Fibroblast of lung (primary cell): ENCODE measurements around the gene DMXL1. TPM values are rescaled to one million over a fixed set of nuclear protein-coding genes. Genes with fewer than 3 reads are reported as not detected.

Experiments used
- DNase-seq, 2 donors: peaks; one replicate each; pipeline versions ENCODE4 v3.0.0 to v3.0.0-alpha.2; 2010; ENCODE audit warnings: low read depth in 2 of 2
- H2AFZ ChIP-seq: 2 replicates; pipeline ENCODE4 v1.5.1; 2012; ENCODE audit warnings: low read length, control low read depth, inconsistent platforms
- H3K27ac ChIP-seq: 2 replicates; pipeline ENCODE4 v1.5.1; 2011; ENCODE audit warnings: low read length, control low read depth; ENCODE audit not compliant: insufficient read depth
- H3K27me3 ChIP-seq: 2 replicates; pipeline ENCODE4 v1.5.1; 2011; ENCODE audit warnings: mild to moderate bottlenecking, low read length; ENCODE audit not compliant: control insufficient read depth, insufficient read depth
- H3K36me3 ChIP-seq: 2 replicates; pipeline ENCODE4 v1.5.1; 2011; ENCODE audit warnings: low read length; ENCODE audit not compliant: control insufficient read depth, insufficient read depth
- H3K4me1 ChIP-seq: 2 replicates; pipeline ENCODE4 v1.5.1; 2011; ENCODE audit warnings: low read length; ENCODE audit not compliant: control insufficient read depth, insufficient read depth; ENCODE audit errors: extremely low read depth
- H3K4me2 ChIP-seq: 2 replicates; pipeline ENCODE4 v1.5.1; 2011; ENCODE audit warnings: low read length, control low read depth; ENCODE audit not compliant: insufficient read depth; ENCODE audit errors: extremely low read depth
- H3K4me3 ChIP-seq, 4 experiments: fragments of 200-600 bp in 1 of 4; sonication (generic) in 1 of 4; replicated peaks in 1 of 4; 2 replicates each; pipeline ENCODE4 v1.5.1; 2011 to 2016; ENCODE audit warnings: low read length in 4 of 4, low read depth in 3 of 4, mild to moderate bottlenecking in 3 of 4, control low read depth in 2 of 4, inconsistent platforms in 1 of 4, mixed read lengths in 1 of 4; ENCODE audit not compliant: insufficient read depth in 1 of 4; ENCODE audit errors: control extremely low read depth in 1 of 4
- H3K79me2 ChIP-seq: 2 replicates; pipeline ENCODE4 v1.5.1; 2012; ENCODE audit warnings: mild to moderate bottlenecking, low read length, inconsistent platforms; ENCODE audit not compliant: control insufficient read depth, insufficient read depth
- H3K9ac ChIP-seq: 2 replicates; pipeline ENCODE4 v1.5.1; 2011; ENCODE audit warnings: mild to moderate bottlenecking, low read length, control low read depth; ENCODE audit not compliant: insufficient read depth
- H3K9me3 ChIP-seq: 2 replicates; pipeline ENCODE4 v1.5.1; 2012; ENCODE audit warnings: low read depth, low read length; ENCODE audit not compliant: control insufficient read depth, insufficient read depth
- H4K20me1 ChIP-seq: 2 replicates; pipeline ENCODE4 v1.5.1; 2011; ENCODE audit warnings: low read length; ENCODE audit not compliant: control insufficient read depth, insufficient read depth; ENCODE audit errors: extremely low read depth
- CTCF ChIP-seq, 2 donors: IDR thresholded peaks in 1 of 2; conservative IDR thresholded peaks in 1 of 2; 1 replicate in 1 of 2; 2 replicates in 1 of 2; pipeline ENCODE4 v1.5.1; 2011 to 2012; ENCODE audit warnings: low read length in 2 of 2, control low read depth in 1 of 2, inconsistent platforms in 1 of 2, low read depth in 1 of 2, mild to moderate bottlenecking in 1 of 2
- EZH2 ChIP-seq: IDR thresholded peaks from 2 replicates; pipeline ENCODE4 v1.5.1; 2012; ENCODE audit warnings: low read length, control low read depth, mild to moderate bottlenecking; ENCODE audit errors: missing control alignments
- polyA plus RNA-seq, 2 donors: library from polyadenylated mRNA; depleted of rRNA in 1 of 2; stranded (reverse) in 1 of 2; unstranded in 1 of 2; fragments of >200 nt; gene quantifications; 2 replicates each; pipeline ENCODE4 v1.2.1, GENCODE V29; 2011 to 2012; ENCODE audit warnings: missing spikeins in 1 of 2
- total RNA-seq: library from RNA; depleted of rRNA; stranded (reverse); fragments of >200 nt; gene quantifications from 2 replicates; pipeline ENCODE4 v1.2.1, GENCODE V29; 2014

DMXL1 gene
- total and polyA plus RNA-seq, 2 donors (not counting 1 experiment from before 2014, with no cell fraction given), result 21.1 to 59.5 TPM

DNA sequence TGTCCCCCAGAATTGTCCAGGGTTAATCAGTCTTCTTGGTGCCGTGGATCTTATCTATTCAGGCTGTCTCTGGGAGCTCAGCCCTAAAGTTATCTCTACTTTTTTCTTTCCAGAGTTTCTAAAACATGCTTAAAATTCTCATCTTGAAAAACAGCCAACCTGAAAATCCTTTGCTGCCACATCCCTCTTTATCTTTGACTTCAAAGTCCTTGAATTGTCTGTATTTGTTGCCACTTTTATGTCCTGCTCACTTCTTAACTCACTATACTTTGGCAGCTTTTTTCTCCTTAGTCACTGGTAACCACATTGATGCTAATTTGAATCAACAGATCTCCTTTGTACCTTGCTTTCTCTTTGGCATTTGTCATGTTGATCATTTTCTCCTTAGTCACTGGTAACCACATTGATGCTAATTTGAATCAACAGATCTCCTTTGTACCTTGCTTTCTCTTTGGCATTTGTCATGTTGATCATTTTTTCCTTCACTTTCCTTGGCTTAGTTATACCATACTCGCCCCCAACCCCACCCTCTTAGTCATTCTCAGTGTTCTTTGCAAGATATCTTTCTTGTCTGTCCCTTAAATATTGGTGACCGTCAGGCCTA lies 8.5 kb downstream of the DMXL1 start:
- H3K79me2 ChIP-seq, result peaks cover 20% of the 10 kb centered on the region
- H2AFZ ChIP-seq, result no peak overlapping the region
- no peak for TF ChIP-seq EZH2
- no peak for TF ChIP-seq CTCF (conservative IDR thresholded peaks at IDR 0.05 in 1 of 2, IDR thresholded peaks at IDR 0.05 in 1 of 2; ENCODE audit: low read depth in 1 of 2, low read length in 2 of 2)
- no peaks in the 10 kb centered on the region for H4K20me1 ChIP-seq
- no peaks in the 10 kb centered on the region for H3K27me3 ChIP-seq
- H3K4me2 ChIP-seq, result no peak overlapping the region
- peak in 1 of 2 donors; percentile 64 for DNase-seq
- H3K4me3 ChIP-seq, result no peak overlapping the region
- peaks cover 2% of the 10 kb centered on the region for H3K4me1 ChIP-seq
- H3K9me3 ChIP-seq, result no peaks in the 10 kb centered on the region
- no peak overlapping the region for H3K9ac ChIP-seq
- H3K36me3 ChIP-seq, result no peaks in the 10 kb centered on the region
- H3K27ac ChIP-seq, result no peak overlapping the region

GRCh38 chr5:119080936-119081335 lies 10.0 kb downstream of the DMXL1 start:
- Histone ChIP-seq H3K9ac (no peak overlapping the region), H4K20me1 (no peaks in the 10 kb centered on the region), H3K4me2 (no peak overlapping the region), H3K27me3 (no peaks in the 10 kb centered on the region), H3K36me3 (no peaks in the 10 kb centered on the region), H3K27ac (no peak overlapping the region), H3K79me2 (peaks cover 14% of the 10 kb centered on the region), H3K9me3 (no peaks in the 10 kb centered on the region), H3K4me1 (peaks cover 2% of the 10 kb centered on the region), H3K4me3 (no peak overlapping the region), H2AFZ (no peak overlapping the region)
- no peak for TF ChIP-seq CTCF (conservative IDR thresholded peaks at IDR 0.05 in 1 of 2, IDR thresholded peaks at IDR 0.05 in 1 of 2; ENCODE audit: low read depth in 1 of 2, low read length in 2 of 2)
- TF ChIP-seq EZH2, result no peak
- no peak for DNase-seq

- Histone ChIP-seq H3K9me3 (no peaks in the 10 kb centered on the region), H4K20me1 (no peaks in the 10 kb centered on the region), H2AFZ (no peak overlapping the region), H3K9ac (no peak overlapping the region), H3K4me3 (no peak overlapping the region), H3K27me3 (no peaks in the 10 kb centered on the region), H3K4me2 (no peak overlapping the region), H3K79me2 (peaks cover 10% of the 10 kb centered on the region), H3K27ac (no peak overlapping the region), H3K36me3 (no peaks in the 10 kb centered on the region), H3K4me1 (peaks cover 2% of the 10 kb centered on the region)
- TF ChIP-seq CTCF (conservative IDR thresholded peaks at IDR 0.05 in 1 of 2, IDR thresholded peaks at IDR 0.05 in 1 of 2; ENCODE audit: low read depth in 1 of 2, low read length in 2 of 2), result no peak
- TF ChIP-seq EZH2, result no peak
- no peak for DNase-seq
Measured at GRCh38 chr5:119082691-119083090, 11.8 kb downstream of the DMXL1 start.
